SK-N-SH treated with all-trans-retinoic acid at 6 μM for 48 hours (cell line): ENCODE data around the gene SPATA18.

Source experiments
- CREB5 ChIP-seq: fragments of 250-450 bp; sonication (Bioruptor Pico); IDR thresholded peaks from 2 replicates; pipeline ENCODE4 v1.5.1; 2020; ENCODE audit warnings: low read depth, mild to moderate bottlenecking, moderate library complexity
- CSDC2 ChIP-seq: fragments of 250-450 bp; sonication (Bioruptor Pico); IDR thresholded peaks from 2 replicates; pipeline ENCODE4 v1.5.0; 2020; ENCODE audit warnings: mild to moderate bottlenecking, moderate library complexity
- ESRRG ChIP-seq: fragments of 250-450 bp; sonication (Bioruptor Pico); IDR thresholded peaks from 2 replicates; pipeline ENCODE4 v1.6.1; 2021; ENCODE audit warnings: mild to moderate bottlenecking
- ZFP3 ChIP-seq: fragments of 250-450 bp; sonication (Bioruptor Pico); IDR thresholded peaks from 2 replicates; pipeline ENCODE4 v1.5.0; 2020; ENCODE audit warnings: mild to moderate bottlenecking, moderate library complexity
- ZFP30 ChIP-seq: fragments of 450-650 bp; formaldehyde crosslinking; IDR thresholded peaks from 2 replicates; pipeline ENCODE4 v1.5.0; 2022; ENCODE audit warnings: mild to moderate bottlenecking, moderate library complexity
- ZNF565 ChIP-seq: fragments of 450-650 bp; formaldehyde crosslinking; conservative IDR thresholded peaks from 2 replicates; pipeline ENCODE4 v1.5.0; 2020; ENCODE audit warnings: low read depth, mild to moderate bottlenecking, moderate library complexity

DNA sequence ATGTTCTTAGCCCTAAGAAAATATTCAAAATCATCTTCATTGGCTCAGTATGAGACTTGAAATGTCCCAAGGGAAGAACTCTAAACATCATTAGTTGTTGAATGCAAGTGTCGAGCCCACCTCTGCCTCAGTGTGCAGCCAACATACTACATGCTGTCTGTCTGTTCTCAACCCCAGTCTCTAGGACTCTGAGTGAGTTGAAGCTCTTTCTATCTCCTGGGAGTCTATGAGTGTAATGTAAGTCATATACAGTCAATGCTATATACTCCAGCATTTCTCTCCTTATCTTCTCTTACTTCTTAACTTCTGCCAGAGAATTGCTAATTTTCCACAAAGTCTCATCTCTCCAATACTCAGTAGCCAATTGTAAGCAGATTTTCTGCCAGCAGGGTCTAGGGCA, 61.3 kb downstream of the SPATA18 start:
- no peak for TF ChIP-seq CREB5 (CRISPR knock-in tag)
- no peak for TF ChIP-seq ZFP30 (CRISPR knock-in tag)
- no peak for TF ChIP-seq ZFP3
- TF ChIP-seq CSDC2 (CRISPR knock-in tag) = no peak
- TF ChIP-seq ESRRG (CRISPR knock-in tag) = no peak
- no peak for TF ChIP-seq ZNF565 (CRISPR knock-in tag)
